ENCODE measurements around the gene GORASP2. TPM values are rescaled to one million over a fixed set of nuclear protein-coding genes. Genes with fewer than 3 reads are reported as not detected.

GORASP2 gene
- total and polyA plus RNA-seq, 2 of the 8 experiments (the other 6 are each of a cell fraction or from before 2014, with no cell fraction given) = 86.8 to 214 TPM

- Histone ChIP-seq H2AFZ (ENCODE audit: low read length) (no peak overlapping the region), H4K91ac (replicated peaks; ENCODE audit: insufficient read length, low read length) (no peak overlapping the region), H3K4me3 (ENCODE audit: extremely low read depth in 1 of 4, insufficient read depth in 2 of 4, low read depth in 3 of 4, low read length in 4 of 4) (no peak overlapping the region), H3K4me1 (replicated peaks in 1 of 4; ENCODE audit: control insufficient read depth in 3 of 4, insufficient read depth in 4 of 4, low read length in 3 of 4) (no peaks in the 10 kb centered on the region), H2BK12ac (ENCODE audit: low read depth, low read length) (no peak overlapping the region), H4K8ac (ENCODE audit: extremely low read depth, insufficient read depth, low read length) (no peak overlapping the region), H3K4me2 (ENCODE audit: insufficient read depth in 1 of 2, low read depth in 2 of 2, low read length in 2 of 2) (no peak overlapping the region), H3K18ac (ENCODE audit: extremely low read depth, low read length) (no peak overlapping the region), H3K27me3 (replicated peaks in 1 of 4; ENCODE audit: control insufficient read depth in 3 of 4, extremely low read depth in 1 of 4, insufficient read depth in 3 of 4, low read length in 3 of 4) (no peaks in the 10 kb centered on the region), H3K9me3 (ENCODE audit: insufficient read depth in 2 of 2, low read depth in 1 of 2, low read length in 1 of 2) (no peaks in the 10 kb centered on the region), H2AK5ac (ENCODE audit: low read depth, low read length) (no peak overlapping the region), H3K27ac (ENCODE audit: low read depth, low read length) (no peak overlapping the region), H3K23ac (ENCODE audit: insufficient read length) (no peak overlapping the region), H4K20me1 (replicated peaks in 1 of 2; ENCODE audit: control insufficient read depth in 1 of 2, insufficient read depth in 2 of 2, low read length in 2 of 2) (no peaks in the 10 kb centered on the region), H3K14ac (ENCODE audit: insufficient read length) (no peak overlapping the region), H3K79me2 (ENCODE audit: control insufficient read depth in 1 of 2, insufficient read depth in 2 of 2, low read length in 2 of 2) (no peaks in the 10 kb centered on the region), H3K56ac (replicated peaks; ENCODE audit: insufficient read length, low read depth, low read length) (no peak overlapping the region), H4K5ac (ENCODE audit: insufficient read length, low read depth, low read length) (no peak overlapping the region), H3K23me2 (ENCODE audit: low read depth, low read length) (no peaks in the 10 kb centered on the region; the same call in 1 of the 2 replicates), H2BK20ac (ENCODE audit: low read length) (no peak overlapping the region), H3K4ac (replicated peaks; ENCODE audit: insufficient read length, low read depth, low read length) (no peak overlapping the region), H3K9ac (replicated peaks in 1 of 4; ENCODE audit: extremely low read depth in 1 of 4, low read depth in 3 of 4, low read length in 3 of 4) (no peak overlapping the region), H3K36me3 (ENCODE audit: control insufficient read depth in 2 of 4, insufficient read depth in 4 of 4, low read length in 3 of 4) (no peaks in the 10 kb centered on the region), H2BK120ac (replicated peaks; ENCODE audit: low read depth, low read length) (no peak overlapping the region), H3K79me1 (ENCODE audit: low read depth, low read length) (no peaks in the 10 kb centered on the region), H2BK5ac (ENCODE audit: low read depth, low read length) (no peak overlapping the region), H2BK15ac (ENCODE audit: low read length) (no peak overlapping the region)
- DNase-seq (ENCODE audit: low read depth in 1 of 2, low spot score in 2 of 2) = no peak
- CTCF ChIA-PET (ENCODE audit: partially characterized antibody) = interaction anchor here (0.9 to 5.8 kb wide), 5 partner anchors 8 to 645 kb away, joined by 3 to 54 read pairs (median 8); no protein-coding TSS in a partner anchor
- no peak for FAIRE-seq
- 91% methylated on average over 3 of the region's 3 CpGs; no CpG with 5 or more reads in 1 of the 2 experiments for WGBS, 2 experiments (ENCODE audit: extremely low coverage in 1 of 2, insufficient coverage in 1 of 2, insufficient read length in 1 of 2, insufficient replicate concordance in 2 of 2, low coverage in 1 of 2, low lambda C conversion rate in 2 of 2, missing lambda C conversion rate in 1 of 2)
- POLR2A ChIA-PET (ENCODE audit: partially characterized antibody) = interaction anchor here (0.5 to 0.6 kb wide), 2 partner anchors 39 to 588 kb away, joined by 3 to 4 read pairs; no protein-coding TSS in a partner anchor
- TF ChIP-seq ASH2L (IDR thresholded peaks at IDR 0.05; ENCODE audit: low read length) = no peak
- TF ChIP-seq PHF8 (conservative IDR thresholded peaks at IDR 0.05; ENCODE audit: low read depth, low read length) = no peak
- no peak for TF ChIP-seq CEBPB (IDR thresholded peaks at IDR 0.05; ENCODE audit: low read depth, low read length)
- TF ChIP-seq BRCA1 (IDR thresholded peaks at IDR 0.05; ENCODE audit: low read depth, low read length) = no peak
- no peak for TF ChIP-seq BCL11A (IDR thresholded peaks at IDR 0.05; ENCODE audit: low read depth in 2 of 2, low read length in 2 of 2)
- TF ChIP-seq SAP30 (IDR thresholded peaks at IDR 0.05; ENCODE audit: insufficient read depth, insufficient replicate concordance, low read length) = no peak
- TF ChIP-seq JUN (IDR thresholded peaks at IDR 0.05; ENCODE audit: low read depth, low read length) = no peak
- no peak for TF ChIP-seq RNF2 (IDR thresholded peaks at IDR 0.05; ENCODE audit: borderline replicate concordance, low read depth, low read length, missing control alignments, poor library complexity, severe bottlenecking)
- TF ChIP-seq SIN3A (conservative IDR thresholded peaks at IDR 0.05 in 1 of 2, IDR thresholded peaks at IDR 0.05 in 1 of 2; ENCODE audit: low read depth in 1 of 2, low read length in 2 of 2) = no peak
- no peak for TF ChIP-seq MAFK (IDR thresholded peaks at IDR 0.05; ENCODE audit: low read depth, low read length)
- no peak for TF ChIP-seq CHD1 (IDR thresholded peaks at IDR 0.05; ENCODE audit: low read depth, low read length)
- TF ChIP-seq JUND (IDR thresholded peaks at IDR 0.05; ENCODE audit: low read length) = no peak
- no peak for TF ChIP-seq ATF3 (IDR thresholded peaks at IDR 0.05; ENCODE audit: insufficient read depth, low read depth, low read length)
- no peak for TF ChIP-seq KDM1A (IDR thresholded peaks at IDR 0.05; ENCODE audit: borderline replicate concordance, low read length)
Measured at GRCh38 chr2:170881840-170882239, 47.2 kb upstream of the GORASP2 start.

All from H1 (cell line).